ENCODE data around the gene RAP1B. TPM values are rescaled to one million over a fixed set of nuclear protein-coding genes. Genes with fewer than 3 reads are reported as not detected.

Gene RAP1B
- total RNA-seq, 2 donors from 2014 or later = 105 to 145 TPM

GRCh38 chr12:68608191-68608590 is 2.5 kb upstream of the RAP1B start:
- no peaks in the 10 kb centered on the region for H3K27me3 ChIP-seq (replicated peaks; ENCODE audit: insufficient read depth)
- no peak for DNase-seq (ENCODE audit: low spot score)
- H3K9me3 ChIP-seq = no peaks in the 10 kb centered on the region
- H3K36me3 ChIP-seq = no peaks in the 10 kb centered on the region
- no peaks in the 10 kb centered on the region for H3K4me1 ChIP-seq (replicated peaks)
- intact Hi-C loops (cut with DNase I) = no loop called here
- H3K27ac ChIP-seq = no peak overlapping the region
- TF ChIP-seq POLR2AphosphoS5 (IDR thresholded peaks at IDR 0.05) (no peak), CTCF (IDR thresholded peaks at IDR 0.05) (no peak), POLR2A (IDR thresholded peaks at IDR 0.05) (no peak)
- no peak overlapping the region for H3K4me3 ChIP-seq
- 61% methylated on average over 2 of the region's 2 CpGs for WGBS

- no peaks in the 10 kb centered on the region for H3K36me3 ChIP-seq
- DNase-seq (ENCODE audit: low spot score) = peak; percentile 19
- no peaks in the 10 kb centered on the region for H3K27me3 ChIP-seq (replicated peaks; ENCODE audit: insufficient read depth)
- TF ChIP-seq POLR2A (IDR thresholded peaks at IDR 0.05) (no peak), CTCF (IDR thresholded peaks at IDR 0.05) (no peak), POLR2AphosphoS5 (IDR thresholded peaks at IDR 0.05) (no peak)
- H3K9me3 ChIP-seq = no peaks in the 10 kb centered on the region
- H3K4me3 ChIP-seq = peak overlapping the region; percentile 66 to 81
- 2% methylated on average over 11 of the region's 11 CpGs for WGBS
- H3K4me1 ChIP-seq (replicated peaks) = no peaks in the 10 kb centered on the region
- intact Hi-C loops (cut with DNase I) = loop anchor here (2.0 kb wide), 1 partner anchor 77 kb away; the partner anchor contains the start of gene NUP107
- peak overlapping the region; percentile 97 to 99 for H3K27ac ChIP-seq
Observed at GRCh38 chr12:68609998-68610369, 715 bp upstream of the RAP1B start.

- DNase-seq (ENCODE audit: low spot score) = peak; percentile 58
- Histone ChIP-seq H3K27ac (peak overlapping the region; percentile 97 to 99), H3K9me3 (no peaks in the 10 kb centered on the region), H3K27me3 (replicated peaks; ENCODE audit: insufficient read depth) (no peaks in the 10 kb centered on the region), H3K4me3 (peak overlapping the region; percentile 66 to 81), H3K36me3 (no peaks in the 10 kb centered on the region), H3K4me1 (replicated peaks) (no peaks in the 10 kb centered on the region)
- under 1% methylated on average over 67 of the region's 72 CpGs for WGBS
- intact Hi-C loops (cut with DNase I) = loop anchor here (2.0 kb wide), 1 partner anchor 76 kb away; the partner anchor contains the start of gene NUP107
- TF ChIP-seq POLR2A (IDR thresholded peaks at IDR 0.05) (peak; percentile 63), CTCF (IDR thresholded peaks at IDR 0.05) (peak in 1 of 4 experiments; percentile 7), POLR2AphosphoS5 (IDR thresholded peaks at IDR 0.05) (peak; percentile 67)
Observed at GRCh38 chr12:68611094-68611805, 551 bp downstream of the RAP1B start.

- H3K27ac ChIP-seq = peak overlapping the region; percentile 97 to 99
- WGBS = 0% methylated on average over 8 of the region's 8 CpGs
- TF ChIP-seq POLR2A (IDR thresholded peaks at IDR 0.05) (no peak), POLR2AphosphoS5 (IDR thresholded peaks at IDR 0.05) (no peak), CTCF (IDR thresholded peaks at IDR 0.05) (no peak)
- intact Hi-C loops (cut with DNase I) = loop anchor here (2.0 kb wide), 1 partner anchor 75 kb away; the partner anchor contains the start of gene NUP107
- H3K36me3 ChIP-seq = no peaks in the 10 kb centered on the region
- H3K9me3 ChIP-seq = no peaks in the 10 kb centered on the region
- no peaks in the 10 kb centered on the region for H3K4me1 ChIP-seq (replicated peaks)
- DNase-seq (ENCODE audit: low spot score) = no peak
- H3K4me3 ChIP-seq = peak overlapping the region; percentile 66 to 81
- no peaks in the 10 kb centered on the region for H3K27me3 ChIP-seq (replicated peaks; ENCODE audit: insufficient read depth)
Observed at GRCh38 chr12:68611806-68612160, 1.1 kb downstream of the RAP1B start.

- Histone ChIP-seq H3K27me3 (replicated peaks; ENCODE audit: insufficient read depth) (no peaks in the 10 kb centered on the region), H3K27ac (peak overlapping the region; percentile 97 to 99), H3K4me3 (peak overlapping the region; percentile 66 to 81), H3K4me1 (replicated peaks) (no peaks in the 10 kb centered on the region), H3K36me3 (no peaks in the 10 kb centered on the region), H3K9me3 (no peaks in the 10 kb centered on the region)
- DNase-seq (ENCODE audit: low spot score) = no peak
- intact Hi-C loops (cut with DNase I) = no loop called here
- no peak for TF ChIP-seq POLR2A (IDR thresholded peaks at IDR 0.05)
- no peak for TF ChIP-seq CTCF (IDR thresholded peaks at IDR 0.05)
- no peak for TF ChIP-seq POLR2AphosphoS5 (IDR thresholded peaks at IDR 0.05)
- WGBS = 9% methylated on average over 5 of the region's 5 CpGs
Observed at GRCh38 chr12:68612202-68612601, 1.5 kb downstream of the RAP1B start.

All from prostate gland (tissue), 2 donors.